ENCODE measurements around the gene TTC34. TPM values are rescaled to one million over a fixed set of nuclear protein-coding genes. Genes with fewer than 3 reads are reported as not detected.
"Not testable (repeated sequence)": the region's sequence is repeated elsewhere in the genome, so short reads cannot be mapped to it uniquely, and the experiment has no call there.

TTC34 gene
- total and polyA plus RNA-seq, 2 donors (not counting 1 experiment from before 2014, with no cell fraction given): 0.05 to 0.17 TPM

DNA sequence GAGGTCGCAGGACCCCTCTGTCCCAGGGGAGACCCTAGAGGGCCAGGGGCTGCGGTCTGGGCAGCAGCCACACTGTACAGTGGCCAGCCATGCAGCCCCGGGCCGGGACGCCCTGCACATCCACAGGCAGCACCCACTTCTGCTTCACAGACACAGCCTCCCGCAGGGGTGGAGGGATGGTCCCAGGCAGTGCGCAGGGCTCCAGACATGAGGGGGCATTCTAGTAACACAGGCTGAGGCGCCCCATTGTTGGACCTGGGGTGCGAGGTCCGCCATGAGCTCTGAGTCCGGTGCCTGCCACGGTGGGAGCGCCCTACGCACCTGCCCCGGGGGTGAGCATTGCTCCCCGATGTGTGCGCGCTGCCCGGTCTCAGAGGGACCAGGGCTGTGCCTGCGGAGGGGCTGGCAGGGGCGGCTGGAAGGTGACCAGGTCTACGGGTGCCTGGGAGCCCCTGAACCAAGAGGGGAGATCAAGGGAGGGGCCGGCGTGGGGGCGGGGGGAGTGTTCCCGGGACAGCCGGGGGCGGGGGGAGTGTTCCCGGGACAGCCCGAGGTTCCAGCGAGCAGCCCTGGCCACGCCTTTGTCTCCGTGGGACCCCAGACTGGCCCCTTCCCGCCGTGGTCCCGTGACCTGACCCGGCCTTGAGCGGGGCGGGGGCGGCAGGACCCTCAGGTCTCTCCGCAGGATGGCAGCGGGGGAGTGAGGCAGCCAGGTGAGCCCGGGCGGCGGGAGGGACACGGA is 173.1 kb downstream of the TTC34 start:
- H4K20me1 ChIP-seq (ENCODE audit: control insufficient read depth, extremely low read depth, insufficient read depth, low read length): no peaks in the 10 kb centered on the region
- no peak for DNase-seq (ENCODE audit: low read depth in 2 of 2)
- no peaks in the 10 kb centered on the region for H3K27me3 ChIP-seq (ENCODE audit: control insufficient read depth, insufficient read depth, low read length)
- no peaks in the 10 kb centered on the region for H3K36me3 ChIP-seq (ENCODE audit: control insufficient read depth, insufficient read depth, low read length)
- no peak overlapping the region for H3K4me3 ChIP-seq (replicated peaks in 1 of 4; ENCODE audit: control extremely low read depth in 1 of 4, insufficient read depth in 1 of 4, low read depth in 3 of 4, low read length in 4 of 4)
- no peak overlapping the region for H3K27ac ChIP-seq (ENCODE audit: insufficient read depth, low read length)
- TF ChIP-seq EZH2 (IDR thresholded peaks at IDR 0.05; ENCODE audit: low read length, missing control alignments): peak; percentile 61
- TF ChIP-seq, protein P1, sequence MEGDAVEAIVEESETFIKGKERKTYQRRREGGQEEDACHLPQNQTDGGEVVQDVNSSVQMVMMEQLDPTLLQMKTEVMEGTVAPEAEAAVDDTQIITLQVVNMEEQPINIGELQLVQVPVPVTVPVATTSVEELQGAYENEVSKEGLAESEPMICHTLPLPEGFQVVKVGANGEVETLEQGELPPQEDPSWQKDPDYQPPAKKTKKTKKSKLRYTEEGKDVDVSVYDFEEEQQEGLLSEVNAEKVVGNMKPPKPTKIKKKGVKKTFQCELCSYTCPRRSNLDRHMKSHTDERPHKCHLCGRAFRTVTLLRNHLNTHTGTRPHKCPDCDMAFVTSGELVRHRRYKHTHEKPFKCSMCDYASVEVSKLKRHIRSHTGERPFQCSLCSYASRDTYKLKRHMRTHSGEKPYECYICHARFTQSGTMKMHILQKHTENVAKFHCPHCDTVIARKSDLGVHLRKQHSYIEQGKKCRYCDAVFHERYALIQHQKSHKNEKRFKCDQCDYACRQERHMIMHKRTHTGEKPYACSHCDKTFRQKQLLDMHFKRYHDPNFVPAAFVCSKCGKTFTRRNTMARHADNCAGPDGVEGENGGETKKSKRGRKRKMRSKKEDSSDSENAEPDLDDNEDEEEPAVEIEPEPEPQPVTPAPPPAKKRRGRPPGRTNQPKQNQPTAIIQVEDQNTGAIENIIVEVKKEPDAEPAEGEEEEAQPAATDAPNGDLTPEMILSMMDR (conservative IDR thresholded peaks at IDR 0.05 in 1 of 2, IDR thresholded peaks at IDR 0.05 in 1 of 2; ENCODE audit: low read depth in 1 of 2, low read length in 2 of 2): no peak
- H3K4me2 ChIP-seq (ENCODE audit: extremely low read depth, insufficient read depth, low read length): no peak overlapping the region
- no peak overlapping the region for H3K9ac ChIP-seq (ENCODE audit: insufficient read depth, low read length)
- peaks cover 7% of the 10 kb centered on the region for H3K9me3 ChIP-seq (ENCODE audit: control insufficient read depth, insufficient read depth, low read depth, low read length)
- H3K79me2 ChIP-seq (ENCODE audit: control insufficient read depth, insufficient read depth, low read length): no peaks in the 10 kb centered on the region
- no peak overlapping the region for H2AFZ ChIP-seq (ENCODE audit: low read length)
- H3K4me1 ChIP-seq (ENCODE audit: control insufficient read depth, extremely low read depth, insufficient read depth, low read length): no peaks in the 10 kb centered on the region

DNA sequence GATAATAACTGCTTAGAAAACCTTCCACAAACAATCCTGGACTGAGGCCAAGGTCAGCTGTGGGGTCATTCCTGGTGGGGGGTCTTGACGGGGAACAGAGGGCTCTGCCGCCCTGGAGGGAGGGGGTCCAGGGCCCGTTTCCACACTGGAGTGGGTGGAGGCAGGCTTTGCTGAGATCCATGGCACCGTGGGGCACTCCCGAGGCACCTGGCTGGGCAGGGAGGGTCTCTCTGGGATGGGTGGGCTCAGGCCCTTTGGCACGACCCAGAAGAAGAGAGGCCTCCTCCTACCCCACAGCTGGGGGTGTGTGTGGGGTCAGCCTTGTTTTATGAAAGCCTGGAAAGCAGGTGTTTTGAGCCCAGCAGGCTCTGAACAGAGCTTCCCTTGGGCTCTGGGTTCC is 173.7 kb downstream of the TTC34 start:
- no peaks in the 10 kb centered on the region for H3K27me3 ChIP-seq (ENCODE audit: control insufficient read depth, insufficient read depth, low read length)
- H2AFZ ChIP-seq (ENCODE audit: low read length): no peak overlapping the region
- no peaks in the 10 kb centered on the region for H4K20me1 ChIP-seq (ENCODE audit: control insufficient read depth, extremely low read depth, insufficient read depth, low read length)
- H3K4me2 ChIP-seq (ENCODE audit: extremely low read depth, insufficient read depth, low read length): no peak overlapping the region
- H3K9ac ChIP-seq (ENCODE audit: insufficient read depth, low read length): no peak overlapping the region
- no peak overlapping the region for H3K4me3 ChIP-seq (replicated peaks in 1 of 4; ENCODE audit: control extremely low read depth in 1 of 4, insufficient read depth in 1 of 4, low read depth in 3 of 4, low read length in 4 of 4)
- peaks cover 7% of the 10 kb centered on the region for H3K9me3 ChIP-seq (ENCODE audit: control insufficient read depth, insufficient read depth, low read depth, low read length)
- H3K36me3 ChIP-seq (ENCODE audit: control insufficient read depth, insufficient read depth, low read length): no peaks in the 10 kb centered on the region
- no peak overlapping the region for H3K27ac ChIP-seq (ENCODE audit: insufficient read depth, low read length)
- no peaks in the 10 kb centered on the region for H3K79me2 ChIP-seq (ENCODE audit: control insufficient read depth, insufficient read depth, low read length)
- TF ChIP-seq, protein P1 (conservative IDR thresholded peaks at IDR 0.05 in 1 of 2, IDR thresholded peaks at IDR 0.05 in 1 of 2; ENCODE audit: low read depth in 1 of 2, low read length in 2 of 2): no peak
- no peak for TF ChIP-seq EZH2 (IDR thresholded peaks at IDR 0.05; ENCODE audit: low read length, missing control alignments)
- H3K4me1 ChIP-seq (ENCODE audit: control insufficient read depth, extremely low read depth, insufficient read depth, low read length): no peaks in the 10 kb centered on the region
- DNase-seq (ENCODE audit: low read depth in 2 of 2): no peak

DNA sequence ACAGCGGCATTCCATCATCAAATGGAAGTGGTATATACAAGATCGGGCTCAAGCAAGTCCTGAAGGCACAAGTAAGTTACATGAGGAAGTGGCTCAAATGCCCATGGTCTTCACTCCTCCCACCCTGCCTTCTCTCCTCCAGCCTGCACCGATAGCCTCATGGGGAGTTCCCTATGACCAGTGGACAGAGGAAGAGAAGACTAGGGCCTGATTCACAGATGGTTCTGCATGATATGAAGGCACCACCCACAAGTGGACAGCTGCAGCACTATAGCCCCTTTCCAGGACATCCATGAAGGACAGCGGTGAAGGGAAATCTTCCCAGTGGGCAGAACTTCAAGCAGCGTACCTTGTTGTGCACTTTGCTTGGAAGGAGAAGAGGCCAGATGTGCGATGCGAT is 175.7 kb downstream of the TTC34 start:
- not testable (repeated sequence) for H3K9me3 ChIP-seq (ENCODE audit: control insufficient read depth, insufficient read depth, low read depth, low read length); H3K9ac ChIP-seq (ENCODE audit: insufficient read depth, low read length); H2AFZ ChIP-seq (ENCODE audit: low read length); H3K79me2 ChIP-seq (ENCODE audit: control insufficient read depth, insufficient read depth, low read length); H3K36me3 ChIP-seq (ENCODE audit: control insufficient read depth, insufficient read depth, low read length); H3K4me3 ChIP-seq (replicated peaks in 1 of 4; ENCODE audit: control extremely low read depth in 1 of 4, insufficient read depth in 1 of 4, low read depth in 3 of 4, low read length in 4 of 4); H3K27ac ChIP-seq (ENCODE audit: insufficient read depth, low read length); H3K4me2 ChIP-seq (ENCODE audit: extremely low read depth, insufficient read depth, low read length); H3K4me1 ChIP-seq (ENCODE audit: control insufficient read depth, extremely low read depth, insufficient read depth, low read length); DNase-seq (ENCODE audit: low read depth in 2 of 2); H3K27me3 ChIP-seq (ENCODE audit: control insufficient read depth, insufficient read depth, low read length); H4K20me1 ChIP-seq (ENCODE audit: control insufficient read depth, extremely low read depth, insufficient read depth, low read length)

Data from fibroblast of lung (primary cell).